ENCODE data around the gene FNDC3B. TPM values are rescaled to one million over a fixed set of nuclear protein-coding genes. Genes with fewer than 3 reads are reported as not detected.

The FNDC3B gene
- total and polyA plus RNA-seq, 5 experiments from 2014 or later: 6.5 to 20.6 (median 8.8) TPM

GRCh38 chr3:172309059-172309458 is 269.7 kb downstream of the FNDC3B start:
- no peak for ATAC-seq
- POLR2A ChIA-PET: no interaction called here
- no peaks in the 10 kb centered on the region for H3K27me3 Mint-ChIP-seq
- no peak for DNase-seq
- peaks cover 0 to 2% (median 0%) of the 10 kb centered on the region in 4 donors for H3K4me1 Mint-ChIP-seq
- no peak overlapping the region for H3K4me3 Mint-ChIP-seq
- H3K9me3 Mint-ChIP-seq: no peaks in the 10 kb centered on the region
- H3K36me3 Mint-ChIP-seq: peaks cover 0 to 76% (median 31%) of the 10 kb centered on the region in 3 donors
- H3K27ac Mint-ChIP-seq: no peak overlapping the region

- no peaks in the 10 kb centered on the region for H3K9me3 Mint-ChIP-seq
- DNase-seq: no peak
- H3K4me1 Mint-ChIP-seq: no peaks in the 10 kb centered on the region
- no peak for ATAC-seq
- no peaks in the 10 kb centered on the region for H3K27me3 Mint-ChIP-seq
- H3K27ac Mint-ChIP-seq: peak overlapping the region in 1 of 10 donors; percentile 28
- POLR2A ChIA-PET: no interaction called here
- no peak overlapping the region for H3K4me3 Mint-ChIP-seq
- peaks cover 0 to 76% (median 31%) of the 10 kb centered on the region in 3 donors for H3K36me3 Mint-ChIP-seq
Measured at GRCh38 chr3:172309741-172310427, 270.5 kb downstream of the FNDC3B start.

- Mint-ChIP-seq H3K4me3 (no peak overlapping the region), H3K4me1 (no peaks in the 10 kb centered on the region), H3K27ac (no peak overlapping the region), H3K27me3 (no peaks in the 10 kb centered on the region), H3K36me3 (peaks cover 0 to 71% (median 31%) of the 10 kb centered on the region in 3 donors), H3K9me3 (no peaks in the 10 kb centered on the region)
- ATAC-seq: no peak
- POLR2A ChIA-PET: no interaction called here
- DNase-seq: no peak
Measured at GRCh38 chr3:172310428-172310760, 271.0 kb downstream of the FNDC3B start.

- POLR2A ChIA-PET: no interaction called here
- Mint-ChIP-seq H3K4me1 (no peaks in the 10 kb centered on the region), H3K27ac (no peak overlapping the region)
Measured at GRCh38 chr3:172311217-172311616, 271.8 kb downstream of the FNDC3B start.

GRCh38 chr3:172312001-172312400 is 272.6 kb downstream of the FNDC3B start:
- Mint-ChIP-seq H3K27ac (no peak overlapping the region), H3K4me1 (no peaks in the 10 kb centered on the region), H3K9me3 (no peaks in the 10 kb centered on the region), H3K36me3 (peaks cover 0 to 76% (median 37%) of the 10 kb centered on the region in 3 donors), H3K27me3 (no peaks in the 10 kb centered on the region), H3K4me3 (no peak overlapping the region)
- no peak for DNase-seq
- ATAC-seq: no peak
- POLR2A ChIA-PET: no interaction called here

More at GRCh38 chr3:172311217-172311616, 271.8 kb downstream of the FNDC3B start:
- ATAC-seq (no peak), DNase-seq (no peak)
- H3K36me3 Mint-ChIP-seq: peaks cover 0 to 77% (median 34%) of the 10 kb centered on the region in 3 donors
- no peaks in the 10 kb centered on the region for H3K27me3 Mint-ChIP-seq
- no peaks in the 10 kb centered on the region for H3K9me3 Mint-ChIP-seq
- no peak overlapping the region for H3K4me3 Mint-ChIP-seq

GRCh38 chr3:172312711-172313110 is 273.3 kb downstream of the FNDC3B start:
- H3K36me3 Mint-ChIP-seq: peaks cover 0 to 74% (median 35%) of the 10 kb centered on the region in 3 donors
- no peak overlapping the region for H3K27ac Mint-ChIP-seq
- no peak for ATAC-seq

GRCh38 chr3:172313671-172314070 is 274.3 kb downstream of the FNDC3B start:
- Mint-ChIP-seq H3K27ac (no peak overlapping the region), H3K9me3 (no peaks in the 10 kb centered on the region)
- no peak for ATAC-seq

More at GRCh38 chr3:172312711-172313110, 273.3 kb downstream of the FNDC3B start:
- no peak for DNase-seq
- Mint-ChIP-seq H3K9me3 (no peaks in the 10 kb centered on the region), H3K4me3 (no peak overlapping the region), H3K27me3 (no peaks in the 10 kb centered on the region), H3K4me1 (no peaks in the 10 kb centered on the region)
- POLR2A ChIA-PET: no interaction called here

GRCh38 chr3:172314591-172315160 is 275.3 kb downstream of the FNDC3B start:
- H3K4me1 Mint-ChIP-seq: peaks cover 0 to 4% (median 0%) of the 10 kb centered on the region in 4 donors
- H3K4me3 Mint-ChIP-seq: no peak overlapping the region
- H3K27me3 Mint-ChIP-seq: no peaks in the 10 kb centered on the region
- POLR2A ChIA-PET: no interaction called here
- peaks cover 0 to 67% (median 36%) of the 10 kb centered on the region in 3 donors for H3K36me3 Mint-ChIP-seq
- no peaks in the 10 kb centered on the region for H3K9me3 Mint-ChIP-seq
- no peak overlapping the region for H3K27ac Mint-ChIP-seq
- ATAC-seq: no peak
- DNase-seq: no peak

More at GRCh38 chr3:172313671-172314070, 274.3 kb downstream of the FNDC3B start:
- Mint-ChIP-seq H3K27me3 (no peaks in the 10 kb centered on the region), H3K36me3 (peaks cover 0 to 72% (median 35%) of the 10 kb centered on the region in 3 donors), H3K4me3 (no peak overlapping the region), H3K4me1 (peaks cover 0 to 4% (median 0%) of the 10 kb centered on the region in 4 donors)
- POLR2A ChIA-PET: no interaction called here
- DNase-seq: no peak

GRCh38 chr3:172315401-172316091 is 276.2 kb downstream of the FNDC3B start:
- Mint-ChIP-seq H3K9me3 (no peaks in the 10 kb centered on the region), H3K4me1 (peaks cover 0 to 6% (median 0%) of the 10 kb centered on the region in 4 donors), H3K27ac (no peak overlapping the region), H3K36me3 (peaks cover 0 to 65% (median 35%) of the 10 kb centered on the region in 3 donors), H3K4me3 (no peak overlapping the region), H3K27me3 (no peaks in the 10 kb centered on the region)
- DNase-seq (no peak), ATAC-seq (no peak)
- POLR2A ChIA-PET: no interaction called here

GRCh38 chr3:172316758-172317157 is 277.4 kb downstream of the FNDC3B start:
- ATAC-seq (no peak), DNase-seq (no peak)
- POLR2A ChIA-PET: no interaction called here
- no peaks in the 10 kb centered on the region for H3K27me3 Mint-ChIP-seq
- H3K4me3 Mint-ChIP-seq: no peak overlapping the region
- peaks cover 0 to 53% (median 27%) of the 10 kb centered on the region in 3 donors for H3K36me3 Mint-ChIP-seq
- no peak overlapping the region for H3K27ac Mint-ChIP-seq
- peaks cover 0 to 9% (median 0%) of the 10 kb centered on the region in 4 donors for H3K4me1 Mint-ChIP-seq
- H3K9me3 Mint-ChIP-seq: no peaks in the 10 kb centered on the region

GRCh38 chr3:172317481-172317880 is 278.1 kb downstream of the FNDC3B start:
- no peak for ATAC-seq
- H3K27ac Mint-ChIP-seq: no peak overlapping the region
- peaks cover 0 to 9% (median 0%) of the 10 kb centered on the region in 4 donors for H3K4me1 Mint-ChIP-seq
- DNase-seq: no peak
- peaks cover 0 to 45% (median 20%) of the 10 kb centered on the region in 3 donors for H3K36me3 Mint-ChIP-seq
- POLR2A ChIA-PET: no interaction called here
- H3K4me3 Mint-ChIP-seq: no peak overlapping the region
- H3K9me3 Mint-ChIP-seq: no peaks in the 10 kb centered on the region
- H3K27me3 Mint-ChIP-seq: no peaks in the 10 kb centered on the region

- DNase-seq (no peak), ATAC-seq (no peak)
- Mint-ChIP-seq H3K36me3 (peaks cover 0 to 42% (median 18%) of the 10 kb centered on the region in 3 donors), H3K27me3 (no peaks in the 10 kb centered on the region), H3K4me3 (no peak overlapping the region), H3K27ac (no peak overlapping the region), H3K9me3 (no peaks in the 10 kb centered on the region), H3K4me1 (peaks cover 0 to 9% (median 0%) of the 10 kb centered on the region in 4 donors)
- POLR2A ChIA-PET: no interaction called here
Measured at GRCh38 chr3:172317984-172318383, 278.6 kb downstream of the FNDC3B start.

GRCh38 chr3:172319595-172319994 is 280.2 kb downstream of the FNDC3B start:
- Mint-ChIP-seq H3K4me3 (no peak overlapping the region), H3K9me3 (no peaks in the 10 kb centered on the region), H3K4me1 (peaks cover 0 to 9% (median 0%) of the 10 kb centered on the region in 4 donors), H3K27me3 (no peaks in the 10 kb centered on the region), H3K36me3 (peaks cover 0 to 45% (median 17%) of the 10 kb centered on the region in 3 donors), H3K27ac (peak overlapping the region in 3 of 10 donors; percentile 40 to 67 (median 65))
- POLR2A ChIA-PET: no interaction called here
- DNase-seq: no peak
- no peak for ATAC-seq

Measured in naive thymus-derived CD8-positive, alpha-beta T cell (primary cell).